Measurements from ENCODE around the gene ARHGAP29.

DNA sequence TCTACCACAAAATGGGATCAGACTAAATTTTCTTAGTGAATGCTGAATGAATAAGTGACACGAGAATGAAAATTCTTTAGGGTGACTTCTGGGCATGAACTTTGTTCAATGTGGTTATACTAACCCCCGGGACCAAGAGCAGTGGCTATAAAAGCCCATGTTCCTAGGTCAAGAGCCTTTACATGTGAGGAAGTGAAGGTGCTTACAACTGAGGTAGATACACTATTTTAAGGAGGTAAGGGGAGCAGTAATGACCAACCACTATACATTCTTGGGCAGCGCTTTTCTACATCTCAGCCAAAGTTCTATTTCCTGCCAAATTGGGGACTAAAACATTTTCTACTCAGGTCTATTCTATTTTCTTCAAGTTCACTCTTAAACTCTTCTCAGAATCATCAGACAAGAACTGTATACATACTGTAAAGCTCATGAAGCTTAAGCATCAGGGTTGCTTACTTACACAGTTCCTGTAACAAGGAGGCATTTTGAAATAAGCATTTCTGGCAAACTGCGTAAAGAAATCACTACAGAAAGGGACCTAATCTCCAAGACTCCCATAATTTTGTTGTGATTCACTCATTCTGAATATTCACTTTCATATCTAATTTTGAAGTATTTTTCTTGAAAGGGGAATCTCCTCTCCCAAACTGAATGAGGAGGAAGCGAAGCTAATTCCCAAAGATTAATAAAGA lies 8.5 kb upstream of the ARHGAP29 start:
- TF ChIP-seq, protein P1, sequence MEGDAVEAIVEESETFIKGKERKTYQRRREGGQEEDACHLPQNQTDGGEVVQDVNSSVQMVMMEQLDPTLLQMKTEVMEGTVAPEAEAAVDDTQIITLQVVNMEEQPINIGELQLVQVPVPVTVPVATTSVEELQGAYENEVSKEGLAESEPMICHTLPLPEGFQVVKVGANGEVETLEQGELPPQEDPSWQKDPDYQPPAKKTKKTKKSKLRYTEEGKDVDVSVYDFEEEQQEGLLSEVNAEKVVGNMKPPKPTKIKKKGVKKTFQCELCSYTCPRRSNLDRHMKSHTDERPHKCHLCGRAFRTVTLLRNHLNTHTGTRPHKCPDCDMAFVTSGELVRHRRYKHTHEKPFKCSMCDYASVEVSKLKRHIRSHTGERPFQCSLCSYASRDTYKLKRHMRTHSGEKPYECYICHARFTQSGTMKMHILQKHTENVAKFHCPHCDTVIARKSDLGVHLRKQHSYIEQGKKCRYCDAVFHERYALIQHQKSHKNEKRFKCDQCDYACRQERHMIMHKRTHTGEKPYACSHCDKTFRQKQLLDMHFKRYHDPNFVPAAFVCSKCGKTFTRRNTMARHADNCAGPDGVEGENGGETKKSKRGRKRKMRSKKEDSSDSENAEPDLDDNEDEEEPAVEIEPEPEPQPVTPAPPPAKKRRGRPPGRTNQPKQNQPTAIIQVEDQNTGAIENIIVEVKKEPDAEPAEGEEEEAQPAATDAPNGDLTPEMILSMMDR (conservative IDR thresholded peaks at IDR 0.05) = no peak
- no peak for TF ChIP-seq ZFX (IDR thresholded peaks at IDR 0.05)

Data from C4-2B (cell line).